Motor neuron (in vitro differentiated cells): ENCODE measurements around the gene PKD2. TPM values are rescaled to one million over a fixed set of nuclear protein-coding genes. Genes with fewer than 3 reads are reported as not detected.
A peak's percentile ranks its signal among the peaks of the same experiment; 100 is the strongest.
"Not testable (repeated sequence)": the region's sequence is repeated elsewhere in the genome, so short reads cannot be mapped to it uniquely, and the experiment has no call there.

Source experiments
- ATAC-seq, 8 experiments: fragments of 200-7000 bp; cut with Tn5 transposase; replicated peaks in 6 of 8; 2 replicates each; pipeline ENCODE4 v1.8.0; 2021; ENCODE audit warnings: mild to moderate bottlenecking in 8 of 8, moderate library complexity in 8 of 8
- H3K27ac ChIP-seq, 2 donors: fragments of 250-450 bp; sonication (Bioruptor Pico); 2 replicates each; pipeline ENCODE4 v1.9.0; 2021; ENCODE audit warnings: antibody characterized with exemption in 2 of 2, mild to moderate bottlenecking in 2 of 2, moderate library complexity in 1 of 2
- H3K4me1 ChIP-seq, 2 donors: fragments of 250-450 bp; sonication (Bioruptor Pico); replicated peaks in 1 of 2; 2 replicates each; pipeline ENCODE4 v1.6.1; 2021; ENCODE audit warnings: antibody characterized with exemption in 2 of 2, mild to moderate bottlenecking in 2 of 2, moderate library complexity in 1 of 2
- H3K4me3 ChIP-seq, 5 donors: fragments of 250-450 bp; sonication (Bioruptor Pico); 2 replicates each; pipeline ENCODE4 v1.9.0; 2021; ENCODE audit warnings: antibody characterized with exemption in 5 of 5, mild to moderate bottlenecking in 5 of 5, moderate library complexity in 4 of 5
- WGBS, 10 experiments: fragments of 450-650 bp; shearing (Covaris generic); methylation state at CpG; one replicate each; pipeline ENCODE4 v1.0.0; 2022; 5-methylcytosine and 5-hydroxymethylcytosine counted together
- in situ Hi-C, 9 experiments: fragments of 400-800 bp; cut with MboI; loops; one replicate each; pipeline ENCODE4 v1.15.0; 2021; ENCODE audit warnings: low sequenced_read_pairs in 9 of 9, low pct_unique_long_range_greater_than_20kb in 2 of 9; ENCODE audit not compliant: unreplicated experiment in 9 of 9
- total RNA-seq, 8 experiments: library from RNA; unstranded; fragments of 300-600 nt; gene quantifications; 2 replicates each; pipeline versions ENCODE4 v1.2.3 to v1.2.4, GENCODE V29; 2022

Gene PKD2
- total RNA-seq, 8 experiments from 2014 or later, result 13.3 to 34.7 (median 16.3) TPM

DNA sequence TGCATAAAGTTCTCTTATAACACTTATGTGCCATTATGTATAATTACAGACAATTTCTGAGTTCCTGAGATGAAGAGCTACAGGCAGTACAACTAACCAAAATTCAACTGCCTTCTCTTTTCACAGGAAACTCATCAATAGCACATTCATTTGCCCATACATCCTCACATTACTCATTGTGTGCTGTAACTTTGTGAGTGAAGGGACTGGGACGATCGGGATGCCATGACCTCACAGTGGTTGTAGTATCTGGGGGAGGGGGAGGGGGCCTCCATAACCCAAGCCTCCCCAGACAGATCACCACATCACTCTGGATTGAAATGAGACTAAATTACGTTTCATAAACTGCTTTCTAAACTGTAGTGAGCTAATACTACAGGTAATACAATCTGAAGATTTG, 90.3 kb downstream of the PKD2 start:
- Histone ChIP-seq H3K4me3 (no peak overlapping the region), H3K4me1 (no peaks in the 10 kb centered on the region), H3K27ac (no peak overlapping the region)
- ATAC-seq, result no peak
- in situ Hi-C loops, result no loop called here
- 4 to 100% (median 60%) methylated on average over 1 to 3 of the region's 3 CpGs; no CpG with 5 or more reads in 3 of the 10 experiments for WGBS, 10 experiments

DNA sequence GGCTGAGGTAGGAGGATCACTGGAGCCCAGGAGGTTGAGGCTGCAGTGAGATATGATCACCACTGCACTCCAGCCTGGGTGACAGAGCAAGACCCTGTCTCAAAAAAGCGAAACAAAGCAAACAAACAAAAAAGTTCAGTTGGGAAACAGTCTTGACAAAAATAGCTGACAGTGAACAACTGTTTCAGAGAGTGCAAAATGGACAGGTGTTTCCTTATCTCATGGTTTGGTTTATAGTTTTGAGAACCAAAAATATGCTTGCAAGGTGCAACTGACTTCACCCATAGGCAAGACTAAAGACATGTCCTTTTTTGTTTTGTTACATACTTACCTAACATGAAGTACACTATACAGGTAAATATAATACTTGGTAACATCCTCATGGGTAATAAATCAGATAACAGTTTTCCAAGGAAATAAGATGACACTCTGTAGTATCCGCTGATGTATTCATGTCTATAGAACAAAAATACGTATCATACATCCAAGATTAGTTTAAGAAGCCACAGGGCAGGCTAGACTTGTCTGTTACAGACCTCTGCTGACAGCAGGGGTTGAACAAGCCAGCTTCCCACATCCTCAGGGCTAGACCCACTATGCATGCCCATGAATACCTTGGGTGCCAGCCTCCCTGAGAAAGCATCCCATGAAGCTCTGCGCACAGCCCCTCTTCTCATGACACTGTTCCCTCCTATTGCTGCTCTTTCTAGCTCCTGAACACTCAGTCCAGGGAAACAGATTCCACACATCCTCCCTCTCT, 91.7 kb downstream of the PKD2 start:
- H3K27ac ChIP-seq, result no peak overlapping the region
- ATAC-seq, result no peak
- H3K4me1 ChIP-seq, result no peaks in the 10 kb centered on the region
- WGBS, 10 experiments, result 44 to 96% (median 80%) methylated on average over 1 to 4 of the region's 4 CpGs; no CpG with 5 or more reads in 1 of the 10 experiments
- in situ Hi-C loops, result no loop called here
- no peak overlapping the region for H3K4me3 ChIP-seq

DNA sequence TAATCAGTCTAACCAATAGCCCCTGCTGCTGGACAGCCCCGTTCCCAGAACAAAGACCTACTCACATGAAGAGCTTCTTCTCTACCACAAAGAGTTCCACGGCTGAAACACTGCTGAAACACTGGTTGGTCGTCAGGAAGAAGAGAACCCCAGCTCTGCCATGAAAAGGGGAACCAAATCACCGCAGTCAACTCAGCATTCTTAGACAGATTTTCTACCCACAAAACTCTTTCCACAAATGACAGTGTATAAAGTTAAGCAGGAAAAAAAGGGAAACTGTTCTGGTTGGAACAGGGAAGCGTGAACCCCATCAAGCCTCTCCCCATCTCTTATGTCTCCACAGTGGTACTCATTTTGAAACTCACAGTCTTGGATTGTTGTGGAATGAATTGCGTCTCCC, 93.7 kb downstream of the PKD2 start:
- no peak overlapping the region for H3K4me3 ChIP-seq
- no peak overlapping the region for H3K27ac ChIP-seq
- H3K4me1 ChIP-seq, result no peaks in the 10 kb centered on the region
- no peak for ATAC-seq
- 60 to 100% (median 90%) methylated on average over 1 to 5 of the region's 6 CpGs; no CpG with 5 or more reads in 2 of the 10 experiments for WGBS, 10 experiments
- in situ Hi-C loops, result no loop called here

DNA sequence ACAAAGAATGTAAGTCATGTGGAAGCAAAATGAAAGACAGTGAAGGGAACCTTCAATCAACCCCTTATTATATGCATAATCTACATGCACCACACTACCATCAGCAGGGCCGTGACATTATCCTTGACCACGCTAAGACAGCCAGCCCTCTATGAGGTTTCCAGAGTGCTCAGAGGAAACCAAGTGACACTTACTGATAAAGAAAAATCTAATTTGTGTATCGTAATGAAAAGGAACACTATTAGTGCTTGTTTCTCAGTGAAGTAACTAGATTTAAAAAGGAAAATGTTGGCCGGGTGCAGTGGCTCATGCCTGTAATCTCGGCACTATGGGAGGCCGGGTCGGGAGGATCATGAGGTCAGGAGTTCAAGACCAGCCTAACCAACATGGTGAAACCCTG, 94.6 kb downstream of the PKD2 start:
- no peak for ATAC-seq
- WGBS, 10 experiments, result 52 to 100% (median 90%) methylated on average over 1 to 6 of the region's 7 CpGs; no CpG with 5 or more reads in 2 of the 10 experiments
- in situ Hi-C loops, result no loop called here
- H3K4me3 ChIP-seq, result no peak overlapping the region
- no peaks in the 10 kb centered on the region for H3K4me1 ChIP-seq
- no peak overlapping the region for H3K27ac ChIP-seq

- Histone ChIP-seq H3K27ac (no peak overlapping the region), H3K4me1 (no peaks in the 10 kb centered on the region), H3K4me3 (no peak overlapping the region)
- in situ Hi-C loops, result no loop called here
- peak in 3 of 8 experiments; percentile 57 to 86 (median 73) for ATAC-seq
- 0 to 100% (median 87%) methylated on average over 1 to 4 of the region's 4 CpGs; no CpG with 5 or more reads in 1 of the 10 experiments for WGBS, 10 experiments
Measured at GRCh38 chr4:88104902-88105610, 97.6 kb downstream of the PKD2 start.

DNA sequence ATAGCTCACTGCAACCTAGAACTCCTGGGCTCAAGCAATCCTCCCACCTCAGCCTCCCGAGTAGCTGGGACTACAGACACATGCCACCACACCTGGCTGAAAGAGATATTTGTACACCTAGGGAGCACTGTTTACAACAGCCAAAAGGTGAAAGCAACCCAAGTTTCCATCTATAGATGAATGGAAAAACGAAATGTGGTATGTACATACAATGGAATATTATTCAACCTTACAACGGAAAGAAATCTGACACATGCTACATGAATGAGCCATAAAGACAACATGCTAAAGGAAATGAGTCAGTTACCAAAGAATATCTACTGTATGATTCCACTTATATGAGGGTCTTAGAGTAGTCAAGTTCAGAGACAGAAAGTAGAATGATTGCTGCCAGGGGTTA, 98.8 kb downstream of the PKD2 start:
- Histone ChIP-seq H3K4me3 (no peak overlapping the region), H3K27ac (no peak overlapping the region), H3K4me1 (no peaks in the 10 kb centered on the region)
- in situ Hi-C loops, result no loop called here
- ATAC-seq, result no peak
- WGBS, 10 experiments, result 14 to 100% (median 97%) methylated on average over 1 to 3 of the region's 3 CpGs; no CpG with 5 or more reads in 2 of the 10 experiments

GRCh38 chr4:88107406-88108107, 100.1 kb downstream of the PKD2 start:
- no peaks in the 10 kb centered on the region for H3K4me1 ChIP-seq
- in situ Hi-C loops, result no loop called here
- no peak overlapping the region for H3K27ac ChIP-seq
- ATAC-seq, result peak in 1 of 8 experiments; percentile 17
- WGBS, 10 experiments, result 67 to 100% (median 87%) methylated on average over 1 to 2 of the region's 2 CpGs; no CpG with 5 or more reads in 4 of the 10 experiments
- no peak overlapping the region for H3K4me3 ChIP-seq

DNA sequence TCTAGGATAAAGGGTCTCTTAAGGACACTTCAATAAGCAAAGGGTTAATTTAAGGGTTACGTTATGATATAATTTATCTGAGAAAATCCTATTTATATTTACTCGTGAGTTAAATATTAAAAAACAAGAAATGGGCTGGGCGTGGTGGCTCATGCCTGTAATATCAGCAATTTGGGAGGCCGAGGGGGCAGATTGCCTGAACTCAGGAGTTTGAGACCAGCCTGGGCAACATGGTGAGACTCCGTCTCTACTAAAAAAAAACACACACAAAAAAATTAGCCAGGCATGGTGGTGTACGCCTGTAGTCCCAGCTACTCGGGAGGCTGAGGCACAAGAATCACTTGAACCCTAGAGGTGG, 100.7 kb downstream of the PKD2 start:
- H3K4me1 ChIP-seq, H3K27ac ChIP-seq, H3K4me3 ChIP-seq, ATAC-seq, in situ Hi-C loops: not testable (repeated sequence)
- 78 to 100% (median 92%) methylated on average over 2 to 7 of the region's 7 CpGs; no CpG with 5 or more reads in 1 of the 10 experiments for WGBS, 10 experiments

- 20 to 96% (median 86%) methylated on average over 1 to 5 of the region's 5 CpGs; no CpG with 5 or more reads in 1 of the 10 experiments for WGBS, 10 experiments
- H3K4me3 ChIP-seq, result no peak overlapping the region
- no peaks in the 10 kb centered on the region for H3K4me1 ChIP-seq
- in situ Hi-C loops, result no loop called here
- peak in 3 of 8 experiments; percentile 20 to 80 (median 72) for ATAC-seq
- no peak overlapping the region for H3K27ac ChIP-seq
Measured at GRCh38 chr4:88108747-88109122, 101.3 kb downstream of the PKD2 start.

GRCh38 chr4:88109123-88109881, 101.9 kb downstream of the PKD2 start:
- Histone ChIP-seq H3K27ac (no peak overlapping the region), H3K4me3 (no peak overlapping the region), H3K4me1 (no peaks in the 10 kb centered on the region)
- WGBS, 10 experiments, result 56 to 100% (median 90%) methylated on average over 1 to 5 of the region's 5 CpGs; no CpG with 5 or more reads in 1 of the 10 experiments
- ATAC-seq, result peak in 1 of 8 experiments; percentile 16
- in situ Hi-C loops, result no loop called here

DNA sequence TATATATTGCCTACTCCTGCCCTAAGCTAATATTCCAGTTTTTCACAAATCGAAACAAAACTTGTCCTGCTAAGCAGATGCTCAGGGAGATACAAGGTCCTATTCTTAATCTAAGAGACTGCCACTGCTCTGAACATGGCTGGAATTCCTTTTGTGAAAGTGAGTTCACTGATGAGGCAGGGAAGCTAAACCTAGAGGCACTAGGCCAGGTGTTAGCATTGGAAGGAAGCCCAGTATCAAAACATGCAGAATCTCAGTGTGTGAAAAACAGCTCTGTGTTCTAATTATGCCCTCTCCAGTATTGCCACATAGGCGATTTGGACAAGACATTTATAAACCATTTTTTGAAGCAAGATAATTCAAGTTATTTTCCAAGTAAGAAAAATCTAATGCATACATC, 103.4 kb downstream of the PKD2 start:
- Histone ChIP-seq H3K27ac (no peak overlapping the region), H3K4me1 (no peaks in the 10 kb centered on the region), H3K4me3 (no peak overlapping the region)
- WGBS, 10 experiments, result 23 to 90% (median 68%) methylated on average over 1 to 2 of the region's 2 CpGs; no CpG with 5 or more reads in 1 of the 10 experiments
- in situ Hi-C loops, result no loop called here
- peak in 1 of 8 experiments; percentile 15 for ATAC-seq

GRCh38 chr4:88112856-88113255, 105.4 kb downstream of the PKD2 start:
- Histone ChIP-seq H3K27ac (no peak overlapping the region), H3K4me3 (no peak overlapping the region), H3K4me1 (no peaks in the 10 kb centered on the region)
- in situ Hi-C loops, result no loop called here
- WGBS, 10 experiments, result 30 to 100% (median 89%) methylated on average over 1 to 5 of the region's 5 CpGs; no CpG with 5 or more reads in 4 of the 10 experiments
- ATAC-seq, result no peak
